HCT116 (cell line): ENCODE measurements around the gene HTRA3. TPM values are rescaled to one million over a fixed set of nuclear protein-coding genes. Genes with fewer than 3 reads are reported as not detected.

Source experiments
- ATAC-seq: fragments of 200-7000 bp; cut with Tn5 transposase; 2 replicates; pipeline ENCODE4 v1.9.1; 2020; ENCODE audit warnings: mild to moderate bottlenecking, moderate library complexity
- BruUV-seq: library from RNA; stranded (reverse); fragments of 400-500 nt; replicated peaks from 2 replicates; lab custom pipeline; 2021; lab: Mats Ljungman, UMichigan
- CTCF ChIA-PET: fragments of 300-600 bp; sonication (Branson Sonifier 250); formaldehyde crosslinking; loops from one replicate; lab custom pipeline; 2021; ENCODE audit warnings: antibody characterized with exemption; lab: Charles Lee
- POLR2A ChIA-PET: fragments of 300-600, 350-600 bp; sonication (Branson Sonifier 250); formaldehyde crosslinking; loops from one replicate; lab custom pipeline; 2021; ENCODE audit warnings: antibody characterized with exemption; lab: Charles Lee
- RAD21 ChIA-PET, 2 experiments: fragments of 300-600 bp; sonication (Branson Sonifier 250); formaldehyde crosslinking; loops; one replicate each; lab custom pipeline; 2023; ENCODE audit warnings: low total read pairs in 2 of 2; ENCODE audit not compliant: uncharacterized antibody in 2 of 2, unreplicated experiment in 2 of 2, low non-redundant PET in 1 of 2; lab: Charles Lee
- DNase-seq: peaks from one replicate; pipeline ENCODE4 v3.0.0-alpha.2; 2010; ENCODE audit warnings: low read depth, low spot score
- H2AFZ ChIP-seq: fragments of 200-600 bp; shearing (Covaris generic), sonication (generic); 2 replicates; pipeline ENCODE4 v1.6.1; 2017; ENCODE audit warnings: low read depth, mixed run types, mixed read lengths, antibody characterized with exemption, low read length; ENCODE audit not compliant: poor library complexity, severe bottlenecking
- H3K27ac ChIP-seq: 2 replicates; pipeline ENCODE4 v1.5.1; 2012; ENCODE audit warnings: low read depth, low read length
- H3K27me3 ChIP-seq: fragments of 200-600 bp; sonication (generic); 2 replicates; pipeline ENCODE4 v1.6.1; 2016; ENCODE audit warnings: mixed run types, low read length, mixed read lengths; ENCODE audit not compliant: insufficient read depth
- H3K36me3 ChIP-seq, 2 experiments: fragments of 200-500 bp in 1 of 2; fragments of 200-600 bp in 1 of 2; sonication (Bioruptor generic) in 1 of 2; sonication (generic) in 1 of 2; 2 replicates each; pipeline versions ENCODE4 v1.5.1 to v1.6.1; 2014 to 2016; ENCODE audit warnings: low read length in 2 of 2, inconsistent platforms in 1 of 2, mixed read lengths in 1 of 2, mixed run types in 1 of 2; ENCODE audit not compliant: insufficient read depth in 2 of 2, control insufficient read depth in 1 of 2
- H3K4me1 ChIP-seq, 2 experiments: fragments of 200-600 bp in 1 of 2; sonication (generic) in 1 of 2; 2 replicates each; pipeline versions ENCODE4 v1.5.1 to v1.6.1; 2012 to 2017; ENCODE audit warnings: low read length in 2 of 2, inconsistent platforms in 1 of 2, mild to moderate bottlenecking in 1 of 2, mixed read lengths in 1 of 2, mixed run types in 1 of 2, moderate library complexity in 1 of 2; ENCODE audit not compliant: insufficient read depth in 2 of 2, control insufficient read depth in 1 of 2
- H3K4me2 ChIP-seq: fragments of 200-600 bp; sonication (generic); 2 replicates; pipeline ENCODE4 v1.6.1; 2017; ENCODE audit warnings: mixed run types, low read length, mixed read lengths
- H3K4me3 ChIP-seq, 2 experiments: fragments of 200-600 bp in 1 of 2; sonication (generic) in 1 of 2; replicated peaks in 1 of 2; 2 replicates each; pipeline ENCODE4 v1.5.1; 2011 to 2016; ENCODE audit warnings: low read length in 2 of 2, control low read depth in 1 of 2, low read depth in 1 of 2, mild to moderate bottlenecking in 1 of 2, mixed read lengths in 1 of 2, mixed run types in 1 of 2
- H3K79me2 ChIP-seq: fragments of 200-600 bp; sonication (generic); 2 replicates; pipeline ENCODE4 v1.6.1; 2017; ENCODE audit warnings: mild to moderate bottlenecking, mixed run types, low read length, moderate library complexity, mixed read lengths; ENCODE audit not compliant: insufficient read depth
- H3K9ac ChIP-seq: fragments of 200-600 bp; sonication (generic); 2 replicates; pipeline ENCODE4 v1.6.1; 2016; ENCODE audit warnings: low read length, mixed read lengths
- H3K9me2 ChIP-seq: fragments of 200-600 bp; sonication (generic), shearing (Covaris generic); 2 replicates; pipeline ENCODE4 v1.6.1; 2017; ENCODE audit warnings: mixed run types, mild to moderate bottlenecking, moderate library complexity; ENCODE audit not compliant: insufficient read depth
- H3K9me3 ChIP-seq, 2 experiments: fragments of 200-500 bp in 1 of 2; fragments of 200-600 bp in 1 of 2; sonication (Bioruptor generic) in 1 of 2; sonication (generic) in 1 of 2; 2 replicates each; pipeline ENCODE4 v1.6.1; 2014 to 2017; ENCODE audit warnings: low read length in 2 of 2, mixed read lengths in 2 of 2, inconsistent platforms in 1 of 2, low read depth in 1 of 2, mild to moderate bottlenecking in 1 of 2, mixed run types in 1 of 2, moderate library complexity in 1 of 2; ENCODE audit not compliant: control insufficient read depth in 1 of 2, insufficient read depth in 1 of 2
- H4K20me1 ChIP-seq: fragments of 200-600 bp; sonication (generic), shearing (Covaris generic); 2 replicates; pipeline ENCODE4 v1.6.1; 2017; ENCODE audit warnings: mixed run types, mild to moderate bottlenecking, moderate library complexity; ENCODE audit not compliant: insufficient read depth
- CEBPB ChIP-seq: IDR thresholded peaks from 2 replicates; pipeline ENCODE4 v1.6.1; 2012; ENCODE audit warnings: low read depth
- ELF1 ChIP-seq: IDR thresholded peaks from 2 replicates; pipeline ENCODE4 v1.6.1; 2012; ENCODE audit warnings: low read depth, borderline replicate concordance
- JUND ChIP-seq: IDR thresholded peaks from 2 replicates; pipeline ENCODE4 v1.6.1; 2012
- POLR2A ChIP-seq: IDR thresholded peaks from 2 replicates; pipeline ENCODE4 v1.7.0; 2011; ENCODE audit warnings: borderline replicate concordance; ENCODE audit not compliant: insufficient read depth, insufficient read length; ENCODE audit errors: extremely low read depth
- RAD21 ChIP-seq: IDR thresholded peaks from 2 replicates; pipeline ENCODE4 v1.6.1; 2012; ENCODE audit warnings: low read depth, mild to moderate bottlenecking
- SP1 ChIP-seq: IDR thresholded peaks from 2 replicates; pipeline ENCODE4 v1.6.1; 2012; ENCODE audit warnings: low read depth
- TCF7L2 ChIP-seq: IDR thresholded peaks from 2 replicates; pipeline ENCODE4 v1.7.0; 2011; ENCODE audit warnings: borderline replicate concordance, inconsistent platforms; ENCODE audit not compliant: insufficient read depth, insufficient read length; ENCODE audit errors: extremely low read depth
- ZFX ChIP-seq: fragments of 450-650 bp; IDR thresholded peaks from 2 replicates; pipeline ENCODE4 v1.6.1; 2017
- intact Hi-C: fragments of 100-400 bp; cut with micrococcal nuclease; formaldehyde crosslinking; loops from 2 replicates; pipeline ENCODE4 v1.10.0; 2022
- total RNA-seq: library from RNA; stranded (reverse); gene quantifications from one replicate; pipeline ENCODE4 v1.2.1, GENCODE V29; 2021; ENCODE audit not compliant: unreplicated experiment
- TF ChIP-seq, protein P1 (sequence below), 3 experiments: fragments of 200-600 bp in 1 of 3; sonication (generic) in 1 of 3; IDR thresholded peaks in 2 of 3; conservative IDR thresholded peaks in 1 of 3; 2 replicates each; pipeline ENCODE4 v1.5.1; 2012 to 2017; ENCODE audit warnings: low read depth in 2 of 3, low read length in 2 of 3, antibody characterized with exemption in 1 of 3, borderline replicate concordance in 1 of 3, control low read depth in 1 of 3, mild to moderate bottlenecking in 1 of 3, mixed read lengths in 1 of 3, mixed run types in 1 of 3, moderate library complexity in 1 of 3; ENCODE audit not compliant: insufficient read depth in 1 of 3

HTRA3 gene
- total RNA-seq, 1 experiment from 2014 or later: not detected

DNA sequence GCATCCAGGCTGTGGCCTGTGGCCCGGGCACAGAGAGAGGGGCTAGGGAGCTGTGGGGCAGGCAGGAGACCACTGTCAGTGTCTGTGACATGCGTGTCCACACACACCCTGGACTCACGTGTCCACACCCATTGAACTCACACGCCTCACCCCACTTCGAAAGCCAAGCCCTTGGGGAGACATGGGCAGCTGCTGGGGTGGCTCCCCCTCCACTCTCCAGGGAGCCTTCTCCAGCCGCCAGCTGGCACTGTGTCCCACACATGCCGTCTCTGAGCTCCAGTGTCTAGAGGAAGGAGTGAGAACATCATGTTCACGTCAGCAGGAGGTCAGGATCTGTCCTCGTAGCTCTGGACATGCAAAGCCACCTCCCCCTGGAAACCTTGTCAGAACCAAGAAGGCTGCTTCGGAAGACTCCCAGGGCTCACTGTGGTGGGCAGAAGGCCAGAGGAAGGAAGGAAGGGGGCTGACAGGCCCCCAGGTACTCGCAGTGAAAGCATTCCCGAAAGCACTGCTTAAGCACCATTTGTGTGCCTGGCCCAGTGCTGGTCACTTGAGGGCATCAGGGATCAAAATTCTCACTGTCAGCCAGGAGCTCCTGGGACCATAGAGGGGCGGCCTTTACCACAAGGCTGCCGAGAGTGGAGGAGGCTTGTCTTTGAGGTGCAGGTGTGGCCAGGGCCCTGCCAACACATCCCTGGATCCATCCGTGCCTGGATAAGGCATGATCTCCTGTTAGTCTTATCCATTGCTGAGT, 61.4 kb downstream of the HTRA3 start:
- ChIA-PET CTCF (no interaction called here), POLR2A (no interaction called here)
- DNase-seq: no peak

More for the DNA sequence above, 61.4 kb downstream of the HTRA3 start:
- H3K27ac ChIP-seq: no peak overlapping the region
- H3K4me1 ChIP-seq: no peaks in the 10 kb centered on the region
- H3K9ac ChIP-seq: no peak overlapping the region
- no peak overlapping the region for H2AFZ ChIP-seq
- H3K27me3 ChIP-seq: no peaks in the 10 kb centered on the region
- H3K4me3 ChIP-seq: no peak overlapping the region
- H3K9me2 ChIP-seq: no peaks in the 10 kb centered on the region
- BruUV-seq: no TSS peak
- H4K20me1 ChIP-seq: no peaks in the 10 kb centered on the region
- H3K79me2 ChIP-seq: no peaks in the 10 kb centered on the region
- no peak overlapping the region for H3K4me2 ChIP-seq
- H3K9me3 ChIP-seq: peaks cover 0 to 4% of the 10 kb centered on the region in 2 experiments; a peak in 3 of 4 replicates
- RAD21 ChIA-PET: no interaction called here
- intact Hi-C loops: no loop called here
- TF ChIP-seq SP1 (no peak), TCF7L2 (no peak), CEBPB (no peak), RAD21 (no peak), ZFX (no peak), JUND (no peak), ELF1 (no peak), POLR2A (no peak)
- TF ChIP-seq, protein P1, sequence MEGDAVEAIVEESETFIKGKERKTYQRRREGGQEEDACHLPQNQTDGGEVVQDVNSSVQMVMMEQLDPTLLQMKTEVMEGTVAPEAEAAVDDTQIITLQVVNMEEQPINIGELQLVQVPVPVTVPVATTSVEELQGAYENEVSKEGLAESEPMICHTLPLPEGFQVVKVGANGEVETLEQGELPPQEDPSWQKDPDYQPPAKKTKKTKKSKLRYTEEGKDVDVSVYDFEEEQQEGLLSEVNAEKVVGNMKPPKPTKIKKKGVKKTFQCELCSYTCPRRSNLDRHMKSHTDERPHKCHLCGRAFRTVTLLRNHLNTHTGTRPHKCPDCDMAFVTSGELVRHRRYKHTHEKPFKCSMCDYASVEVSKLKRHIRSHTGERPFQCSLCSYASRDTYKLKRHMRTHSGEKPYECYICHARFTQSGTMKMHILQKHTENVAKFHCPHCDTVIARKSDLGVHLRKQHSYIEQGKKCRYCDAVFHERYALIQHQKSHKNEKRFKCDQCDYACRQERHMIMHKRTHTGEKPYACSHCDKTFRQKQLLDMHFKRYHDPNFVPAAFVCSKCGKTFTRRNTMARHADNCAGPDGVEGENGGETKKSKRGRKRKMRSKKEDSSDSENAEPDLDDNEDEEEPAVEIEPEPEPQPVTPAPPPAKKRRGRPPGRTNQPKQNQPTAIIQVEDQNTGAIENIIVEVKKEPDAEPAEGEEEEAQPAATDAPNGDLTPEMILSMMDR (IDR thresholded peaks at IDR 0.05 in 2 of 3, conservative IDR thresholded peaks at IDR 0.05 in 1 of 3; ENCODE audit: borderline replicate concordance in 1 of 3, insufficient read depth in 1 of 3, low read depth in 2 of 3, low read length in 2 of 3): no peak
- no peak for ATAC-seq
- H3K36me3 ChIP-seq: no peaks in the 10 kb centered on the region
